DND-41 (cell line): ENCODE results near the gene NDUFS3.
A peak's percentile ranks its signal among the peaks of the same experiment; 100 is the strongest.

ENCODE experiments used
- ATAC-seq: fragments of 200-7000 bp; cut with Tn5 transposase; 3 replicates; pipeline ENCODE4 v1.9.1; 2021; ENCODE audit warnings: low read depth; ENCODE audit not compliant: insufficient read depth
- DNase-seq: peaks from one replicate; pipeline ENCODE4 v3.0.0-alpha.2; 2020
- H2AFZ ChIP-seq: 2 replicates; pipeline ENCODE4 v1.6.0; 2012; ENCODE audit warnings: low read depth, low read length
- H3K27ac ChIP-seq: 2 replicates; pipeline ENCODE4 v1.5.1; 2012; ENCODE audit warnings: low read length, inconsistent platforms
- H3K27me3 ChIP-seq: fragments of 200-600 bp; sonication (generic); 2 replicates; pipeline ENCODE4 v1.6.0; 2012; ENCODE audit warnings: low read length, mild to moderate bottlenecking, inconsistent platforms; ENCODE audit not compliant: insufficient read depth, poor library complexity
- H3K36me3 ChIP-seq: 2 replicates; pipeline ENCODE4 v1.5.1; 2012; ENCODE audit warnings: low read length, inconsistent platforms; ENCODE audit not compliant: insufficient read depth
- H3K4me1 ChIP-seq: 2 replicates; pipeline ENCODE4 v1.5.1; 2012; ENCODE audit warnings: mild to moderate bottlenecking, low read length; ENCODE audit not compliant: insufficient read depth
- H3K4me2 ChIP-seq: 2 replicates; pipeline ENCODE4 v1.6.0; 2012; ENCODE audit warnings: mild to moderate bottlenecking, moderate library complexity, low read length, inconsistent platforms; ENCODE audit not compliant: insufficient read depth
- H3K4me3 ChIP-seq, 2 experiments: fragments of 200-600 bp in 1 of 2; shearing (Covaris generic) in 1 of 2; 2 replicates each; pipeline ENCODE4 v1.5.1; 2012 to 2016; ENCODE audit warnings: inconsistent platforms in 2 of 2, low read length in 2 of 2, mild to moderate bottlenecking in 2 of 2, low read depth in 1 of 2, moderate library complexity in 1 of 2
- H3K79me2 ChIP-seq: 2 replicates; pipeline ENCODE4 v1.6.0; 2012; ENCODE audit warnings: low read length, inconsistent platforms; ENCODE audit not compliant: insufficient read depth
- H3K9ac ChIP-seq: 2 replicates; pipeline ENCODE4 v1.6.0; 2012; ENCODE audit warnings: low read depth, mild to moderate bottlenecking, inconsistent platforms, low read length, moderate library complexity
- H3K9me3 ChIP-seq: 2 replicates; pipeline ENCODE4 v1.5.1; 2012; ENCODE audit warnings: low read length, moderate library complexity, mild to moderate bottlenecking, inconsistent platforms; ENCODE audit not compliant: insufficient read depth, severe bottlenecking
- H4K20me1 ChIP-seq: 2 replicates; pipeline ENCODE4 v1.6.0; 2012; ENCODE audit warnings: low read length; ENCODE audit not compliant: insufficient read depth
- CTCF ChIP-seq: IDR thresholded peaks from 2 replicates; pipeline ENCODE4 v1.5.1; 2012; ENCODE audit warnings: borderline replicate concordance, low read length, moderate library complexity, mild to moderate bottlenecking; ENCODE audit not compliant: poor library complexity, severe bottlenecking; ENCODE audit errors: extremely low read depth
- EZH2 ChIP-seq: IDR thresholded peaks from 3 replicates; pipeline ENCODE4 v1.6.1; 2012; ENCODE audit warnings: borderline replicate concordance, low read depth, mild to moderate bottlenecking, moderate library complexity, low read length, inconsistent platforms; ENCODE audit not compliant: severe bottlenecking

Gene NDUFS3

GRCh38 chr11:47593934-47594855, 15.3 kb downstream of the NDUFS3 start, which contains the start of gene C1QTNF4:
Gene C1QTNF4 (minus strand): TSS chr11:47594411. CDS start chr11:47590810, 3,601 bp downstream.
- Histone ChIP-seq H3K9me3 (no peaks in the 10 kb centered on the region), H3K27ac (no peak within 1 kb of the TSS)
- no peak for ATAC-seq

GRCh38 chr11:47595029-47595428, 16.2 kb downstream of the NDUFS3 start:
- H3K27me3 ChIP-seq, result no peaks in the 10 kb centered on the region
- H3K36me3 ChIP-seq, result no peaks in the 10 kb centered on the region
- no peaks in the 10 kb centered on the region for H3K9me3 ChIP-seq
- ATAC-seq (peak; percentile 37; the same call in 2 of the 3 replicates), DNase-seq (no peak)
- no peaks in the 10 kb centered on the region for H3K4me1 ChIP-seq
- no peak for TF ChIP-seq CTCF
- TF ChIP-seq EZH2, result no peak
- H4K20me1 ChIP-seq, result no peaks in the 10 kb centered on the region
- H3K79me2 ChIP-seq, result no peaks in the 10 kb centered on the region
- H3K9ac ChIP-seq, result no peak overlapping the region
- H3K4me3 ChIP-seq, result no peak overlapping the region
- no peak overlapping the region for H3K4me2 ChIP-seq
- no peak overlapping the region for H2AFZ ChIP-seq
- H3K27ac ChIP-seq, result no peak overlapping the region

More at GRCh38 chr11:47593934-47594855, 15.3 kb downstream of the NDUFS3 start, which contains the start of gene C1QTNF4:
- no peaks in the 10 kb centered on the region for H3K79me2 ChIP-seq
- H3K27me3 ChIP-seq, result no peaks in the 10 kb centered on the region
- no peaks in the 10 kb centered on the region for H3K4me1 ChIP-seq
- no peak for TF ChIP-seq CTCF
- no peak for TF ChIP-seq EZH2
- H3K9ac ChIP-seq, result no peak within 1 kb of the TSS
- H2AFZ ChIP-seq, result no peak within 1 kb of the TSS
- no peaks in the 10 kb centered on the region for H4K20me1 ChIP-seq
- no peak within 1 kb of the TSS for H3K4me2 ChIP-seq
- no peaks in the 10 kb centered on the region for H3K36me3 ChIP-seq
- H3K4me3 ChIP-seq, result no peak within 1 kb of the TSS
- DNase-seq, result no peak

- no peak overlapping the region for H3K4me2 ChIP-seq
- ATAC-seq (no peak), DNase-seq (no peak)
- no peak overlapping the region for H3K9ac ChIP-seq
- no peaks in the 10 kb centered on the region for H3K4me1 ChIP-seq
- H2AFZ ChIP-seq, result no peak overlapping the region
- no peak overlapping the region for H3K4me3 ChIP-seq
- H3K79me2 ChIP-seq, result no peaks in the 10 kb centered on the region
- H4K20me1 ChIP-seq, result no peaks in the 10 kb centered on the region
- TF ChIP-seq EZH2 (no peak), CTCF (no peak)
- H3K36me3 ChIP-seq, result no peaks in the 10 kb centered on the region
- no peaks in the 10 kb centered on the region for H3K9me3 ChIP-seq
- no peak overlapping the region for H3K27ac ChIP-seq
- H3K27me3 ChIP-seq, result no peaks in the 10 kb centered on the region
These were observed 17.1 kb downstream of the NDUFS3 start for GRCh38 chr11:47595967-47596366.
